Hematopoietic multipotent progenitor cell treated with erythropoietin and hydrocortisone succinate and interleukin-3 and kit ligand, for 6 days (in vitro differentiated cells): ENCODE measurements around the gene PSMA6.
A peak's percentile ranks its signal among the peaks of the same experiment; 100 is the strongest.
"Not testable (repeated sequence)": the region's sequence is repeated elsewhere in the genome, so short reads cannot be mapped to it uniquely, and the experiment has no call there.

Source experiments
- DNase-seq: peaks from one replicate; pipeline ENCODE4 v3.0.0-alpha.2; 2015

The PSMA6 gene

DNA sequence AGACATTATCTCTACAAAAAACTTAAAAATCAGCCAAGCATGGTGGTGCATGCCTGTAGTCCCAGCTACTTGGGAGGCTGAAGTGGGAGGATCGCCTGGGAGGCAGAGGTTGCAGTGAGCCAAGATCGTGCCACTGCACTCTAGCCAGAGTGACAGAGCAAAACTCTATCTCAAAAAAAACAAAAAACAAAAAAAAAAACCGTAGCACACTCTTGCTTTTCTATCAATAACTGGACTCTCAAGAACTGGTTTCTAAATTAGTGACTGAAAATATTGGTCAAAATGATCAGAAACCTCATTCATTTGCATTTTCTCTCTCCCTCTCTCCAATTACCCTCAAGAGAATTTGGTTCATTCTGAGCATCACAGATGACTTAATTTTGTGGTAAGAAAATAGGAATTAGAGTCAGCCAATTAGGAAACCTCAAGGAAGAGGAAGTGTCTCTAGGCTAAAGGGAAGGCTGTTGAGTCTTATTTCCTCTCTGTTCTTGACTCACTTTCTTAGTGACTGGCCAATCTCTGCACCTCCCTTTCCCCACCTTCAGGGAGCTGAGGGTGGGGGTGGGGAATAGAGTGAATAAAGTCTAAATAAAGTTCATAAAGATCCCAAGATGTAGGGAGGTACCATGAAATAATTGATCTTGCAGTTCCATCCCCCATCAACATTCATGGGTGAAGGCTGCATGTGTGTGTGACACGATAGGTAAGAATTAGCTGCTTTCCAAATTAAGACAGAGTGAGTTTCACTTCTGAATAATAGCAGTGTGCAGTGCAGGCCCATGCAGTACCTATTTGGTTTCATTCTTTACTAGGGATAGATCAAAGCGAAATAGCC lies 6.8 kb upstream of the PSMA6 start:
- DNase-seq: peak; percentile 70

DNA sequence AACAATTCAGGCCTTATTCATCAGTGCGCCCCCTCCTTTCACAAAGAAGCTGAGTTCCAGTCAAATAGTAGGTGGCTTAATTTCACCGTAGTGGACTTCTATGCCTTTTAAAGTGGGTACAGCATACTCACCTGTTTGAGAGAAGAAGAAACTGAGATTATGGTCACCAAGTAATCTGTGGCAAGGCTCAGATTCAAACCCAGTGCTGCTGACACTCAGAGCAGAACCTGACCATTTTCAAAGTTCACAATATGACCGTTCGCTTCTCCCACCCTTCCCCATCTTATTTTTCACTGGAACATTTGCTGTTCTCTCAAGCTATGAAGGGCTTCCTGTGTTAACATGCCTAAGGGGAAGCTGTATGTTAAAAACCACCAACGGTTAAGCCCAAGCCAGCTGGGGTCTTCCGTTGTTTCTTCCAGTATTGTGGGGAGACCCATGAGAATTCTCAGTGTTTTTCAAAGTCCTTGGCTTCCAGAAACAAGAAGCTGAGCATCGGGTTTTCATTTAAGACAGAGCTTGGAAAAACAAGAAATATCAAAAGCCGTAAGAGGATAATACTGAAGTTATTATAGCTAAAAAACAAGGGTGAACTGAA lies 6.1 kb upstream of the PSMA6 start:
- peak; percentile 43 for DNase-seq

DNA sequence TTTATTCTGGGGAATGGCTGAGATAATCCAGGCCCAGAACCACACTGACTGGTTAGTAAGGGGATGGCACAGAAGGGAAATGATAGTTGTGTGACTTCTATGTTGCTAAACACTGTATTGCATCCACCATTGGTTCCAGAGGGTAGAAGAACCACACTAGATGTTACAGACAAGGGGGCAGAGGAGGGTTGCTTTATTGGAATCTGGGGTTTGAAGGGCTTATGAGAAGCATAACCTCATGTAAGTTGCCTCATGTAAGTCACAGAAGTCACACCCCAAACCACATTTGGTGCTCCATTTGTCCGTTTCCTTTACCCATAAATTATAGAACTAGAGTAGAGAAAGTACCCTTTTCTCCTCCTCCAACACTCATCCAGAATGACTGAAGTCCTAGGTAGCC lies 5.5 kb upstream of the PSMA6 start:
- peak; percentile 61 for DNase-seq

DNA sequence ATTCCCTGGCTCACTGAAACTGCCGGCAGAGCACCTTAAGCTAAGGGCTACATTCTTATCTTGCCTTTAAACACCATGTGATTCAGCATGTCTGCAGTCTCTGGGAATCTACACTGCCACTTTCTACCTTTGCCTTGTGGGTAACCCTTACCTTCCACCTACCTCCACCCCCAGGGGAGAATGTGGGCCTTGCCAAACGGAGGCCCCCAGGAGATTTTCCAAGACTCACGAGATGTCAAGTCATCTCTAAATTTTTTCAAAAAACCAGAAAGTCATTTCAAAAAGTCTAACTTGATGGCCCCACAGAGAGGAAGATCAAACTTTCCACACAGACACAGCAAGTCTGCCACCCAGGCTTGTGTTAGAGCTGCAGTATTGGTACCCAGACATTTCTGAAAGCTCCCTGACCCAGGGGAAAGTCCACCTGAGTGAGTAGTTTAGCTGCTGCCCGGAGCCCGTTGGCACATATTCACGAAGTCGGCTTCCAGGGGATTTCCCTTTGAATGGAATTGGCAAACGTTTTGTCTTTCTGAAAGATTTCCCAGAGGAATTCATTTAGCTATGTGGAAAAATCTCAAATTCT lies 4.7 kb upstream of the PSMA6 start:
- DNase-seq: peak; percentile 50

DNA sequence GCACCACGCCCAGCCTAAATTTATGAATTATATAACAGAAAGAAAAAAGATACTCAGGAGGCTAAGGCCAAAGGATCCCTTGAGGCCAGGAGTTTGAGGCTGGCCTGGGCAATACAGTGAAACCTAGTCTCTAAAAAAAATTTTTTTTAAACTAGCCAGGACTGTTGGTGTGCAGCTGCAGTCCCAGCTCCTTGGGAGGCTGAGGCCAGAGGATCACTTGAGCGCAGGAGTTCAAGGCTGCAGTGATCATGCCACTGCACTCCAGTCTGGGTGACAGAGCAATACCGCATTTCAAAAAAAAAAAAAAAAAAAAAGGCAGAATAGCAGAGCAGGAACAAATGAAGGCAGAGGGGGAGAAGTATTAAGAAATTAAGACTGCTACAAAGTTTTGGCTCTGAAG lies 2.6 kb upstream of the PSMA6 start:
- no peak for DNase-seq

DNA sequence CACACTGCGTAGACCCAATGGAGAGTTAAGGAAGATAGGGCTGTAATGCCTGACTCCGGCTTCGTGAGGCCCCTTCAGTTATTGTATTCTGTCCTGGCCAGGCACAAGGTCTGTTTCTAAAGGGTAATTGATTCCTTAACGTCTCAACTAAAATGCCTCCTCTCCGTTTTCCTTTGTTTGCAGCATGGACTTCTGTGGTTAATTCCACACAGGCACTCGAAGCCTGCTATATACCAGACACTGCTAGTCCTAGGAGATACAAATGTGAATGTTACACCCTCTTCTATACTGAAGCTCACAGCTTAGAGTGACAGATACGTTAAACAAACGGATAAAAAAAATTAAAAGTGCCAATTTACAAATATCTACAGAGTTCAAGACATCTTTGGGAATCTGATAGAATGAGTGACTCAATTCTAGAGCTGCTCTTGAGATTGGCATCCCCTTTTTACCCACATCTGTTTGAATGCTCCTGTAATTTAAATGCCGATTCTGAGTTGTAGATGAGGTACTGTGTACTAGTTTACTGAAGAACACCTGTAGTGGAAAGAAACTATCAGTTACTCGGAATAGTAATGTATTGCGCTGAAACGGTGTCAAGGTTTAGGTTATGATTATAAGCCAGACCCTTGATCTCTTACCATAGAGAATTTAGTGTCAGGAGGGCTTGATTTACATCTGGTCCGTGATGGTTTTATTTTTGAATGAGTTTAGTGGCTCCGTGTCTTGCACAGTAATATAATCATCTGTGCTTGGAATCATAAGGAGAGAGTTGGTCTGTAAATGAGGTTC lies 784 bp downstream of the PSMA6 start:
- DNase-seq: peak; percentile 40

DNA sequence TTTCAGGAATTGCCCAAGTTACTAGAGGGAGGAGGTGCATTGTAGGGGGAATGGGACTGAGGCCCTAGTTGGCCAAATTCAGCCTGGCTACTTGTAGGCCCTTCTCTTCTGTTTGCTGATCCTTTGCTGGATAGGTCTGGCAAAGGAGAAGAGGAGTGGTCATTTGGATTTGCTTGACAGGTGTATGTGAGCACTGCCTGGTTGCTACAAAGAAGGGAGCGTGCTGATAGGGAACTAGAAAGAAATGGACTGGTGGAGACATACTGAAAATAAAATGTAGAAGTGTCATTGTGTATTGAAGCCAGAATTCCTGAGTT lies 3.6 kb downstream of the PSMA6 start:
- DNase-seq: no peak

DNA sequence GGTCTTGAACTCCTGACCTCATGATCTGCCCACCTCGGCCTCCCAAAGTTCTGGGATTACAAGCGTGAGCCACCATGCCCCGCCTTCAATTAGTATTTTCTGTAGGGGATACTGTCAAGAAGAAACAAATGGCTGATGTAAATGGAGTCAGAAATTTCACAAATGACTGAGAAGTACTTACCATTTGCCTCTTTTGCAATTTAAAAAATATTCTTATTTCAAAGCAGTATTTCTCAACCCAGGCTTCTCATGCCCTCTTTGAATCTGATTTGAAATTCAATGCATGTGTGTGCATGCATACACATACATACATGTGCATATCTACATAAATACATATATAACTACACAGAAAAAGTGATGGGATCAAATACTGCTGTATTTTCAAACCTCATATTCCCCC lies 4.4 kb downstream of the PSMA6 start:
- no peak for DNase-seq

DNA sequence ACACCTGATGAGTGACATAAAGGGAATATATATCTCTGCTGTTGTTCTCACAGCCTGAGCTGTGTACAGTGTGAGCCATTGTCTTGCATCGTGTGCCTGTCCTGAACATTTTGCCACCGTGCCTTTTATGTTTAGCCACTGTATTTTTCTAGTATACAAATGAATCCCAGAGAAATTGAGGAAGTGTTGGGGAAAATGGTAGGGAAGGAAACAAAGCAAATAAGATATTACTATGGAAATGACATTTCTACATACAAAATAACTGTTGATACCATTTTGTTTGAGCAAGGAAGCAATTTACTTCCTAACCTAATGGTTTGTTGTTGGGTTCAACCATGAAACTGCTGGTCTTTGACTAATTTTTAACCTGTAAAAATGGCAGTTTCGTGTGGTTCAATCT lies 5.5 kb downstream of the PSMA6 start:
- no peak for DNase-seq

DNA sequence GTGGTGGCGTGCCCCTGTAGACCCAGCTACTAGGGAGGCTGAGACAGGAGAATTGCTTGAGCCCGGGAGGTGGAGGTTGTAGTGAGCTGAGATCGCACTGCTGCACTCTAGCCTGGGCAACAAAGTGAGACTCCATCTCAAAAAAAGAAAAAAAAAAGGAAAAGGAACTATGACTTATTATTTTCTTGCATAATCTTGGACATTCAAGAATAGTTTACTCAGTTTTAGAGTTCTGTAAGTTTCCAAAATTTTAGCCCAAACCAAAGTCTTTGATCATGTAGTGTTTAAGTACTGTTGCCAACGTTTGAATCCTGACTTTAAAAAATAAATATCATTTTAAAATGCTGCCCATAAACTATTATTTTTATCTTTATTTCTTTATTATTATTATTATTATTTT lies 6.2 kb downstream of the PSMA6 start:
- no peak for DNase-seq

DNA sequence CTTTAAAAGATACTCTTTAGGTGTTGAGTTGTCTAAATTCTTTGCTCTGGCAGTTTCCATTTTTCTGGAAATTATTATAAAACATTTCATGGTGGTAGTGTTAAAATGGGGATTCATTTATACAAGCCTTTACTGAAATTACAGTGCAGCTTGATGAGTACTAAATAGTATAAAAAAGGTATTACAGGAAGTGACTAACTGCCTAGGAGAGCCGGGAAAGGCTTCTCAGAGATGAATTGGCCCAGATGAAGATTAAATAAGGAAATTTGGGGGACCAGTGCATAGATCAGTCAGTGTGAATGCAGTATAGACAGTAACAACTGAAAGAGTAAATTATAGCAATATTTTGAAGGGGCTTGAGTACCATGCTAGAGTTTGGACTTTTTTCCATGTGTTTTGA lies 7.5 kb downstream of the PSMA6 start:
- no peak for DNase-seq

DNA sequence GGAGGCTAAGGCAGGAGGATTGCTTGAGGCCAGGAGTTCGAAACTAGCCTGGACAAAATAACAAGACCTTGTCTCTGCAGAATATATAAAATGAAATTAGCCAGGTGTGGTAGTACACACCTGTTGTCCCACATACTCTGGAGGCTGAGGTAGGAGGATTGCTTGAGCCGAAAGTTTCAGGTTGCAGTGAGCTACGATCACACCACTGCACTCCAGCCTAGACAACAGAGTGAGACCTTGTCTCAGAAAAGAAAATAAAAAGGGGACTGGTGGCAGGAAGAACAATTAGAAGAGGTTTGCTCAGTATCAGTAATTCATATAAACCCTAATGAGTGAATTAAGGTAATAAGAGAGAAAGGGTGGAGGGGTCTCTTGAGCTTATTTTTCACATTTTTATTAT lies 8.0 kb downstream of the PSMA6 start:
- DNase-seq: no peak

DNA sequence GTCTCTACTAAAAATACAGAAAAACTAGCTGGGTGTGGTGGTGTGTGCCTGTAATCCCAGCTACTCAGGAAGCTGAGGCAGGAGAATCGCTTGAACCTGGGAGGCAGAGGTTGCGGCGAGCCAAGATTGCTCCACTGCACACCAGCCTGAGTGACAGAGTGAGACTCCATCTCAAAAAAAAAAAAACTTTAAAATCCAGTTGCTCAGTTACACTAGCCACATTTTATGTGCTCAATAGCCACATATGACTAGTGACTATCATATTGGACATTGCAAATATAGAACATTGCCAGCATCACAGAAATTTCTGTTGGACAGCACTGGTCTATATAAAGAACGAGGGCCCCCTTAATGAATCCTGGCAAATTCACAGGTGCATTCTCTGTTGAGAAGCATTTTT lies 9.2 kb downstream of the PSMA6 start:
- DNase-seq: not testable (repeated sequence)

DNA sequence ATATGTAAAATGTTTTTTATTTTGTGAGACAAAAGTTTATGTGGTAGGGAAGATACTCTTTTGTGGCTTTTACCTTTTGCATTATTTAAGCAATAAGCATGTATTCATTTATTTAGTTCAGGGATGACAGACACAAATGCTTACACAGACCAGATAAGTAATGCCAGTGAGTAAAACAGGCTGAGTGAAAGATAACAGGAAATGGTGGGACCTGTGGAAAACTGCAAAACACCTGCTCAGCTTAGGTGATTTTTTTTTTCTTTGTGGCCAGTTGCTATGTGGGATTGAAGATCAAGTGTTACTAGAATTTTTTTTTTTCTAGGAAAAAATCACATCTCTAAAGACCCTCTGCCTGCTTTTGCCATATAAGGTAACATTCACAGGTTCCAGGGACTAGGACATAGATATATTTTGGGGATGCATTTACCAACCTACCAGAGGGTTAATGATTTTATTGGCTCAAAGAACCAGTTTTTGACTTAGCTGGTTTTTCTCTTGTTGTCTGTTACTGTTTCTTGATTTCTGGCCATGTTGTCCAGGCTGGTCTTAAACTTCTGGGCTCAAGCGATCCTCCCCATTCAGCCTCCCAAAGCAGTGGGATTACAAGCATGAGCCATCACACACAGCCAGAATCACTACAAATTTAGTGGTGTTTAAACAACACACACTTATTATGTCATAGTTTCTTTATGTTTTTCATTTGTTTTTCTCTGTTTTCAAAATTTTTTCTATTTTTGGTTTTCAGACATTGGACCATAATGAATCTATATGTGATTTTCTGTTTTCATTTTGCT lies 9.8 kb downstream of the PSMA6 start:
- no peak for DNase-seq

DNA sequence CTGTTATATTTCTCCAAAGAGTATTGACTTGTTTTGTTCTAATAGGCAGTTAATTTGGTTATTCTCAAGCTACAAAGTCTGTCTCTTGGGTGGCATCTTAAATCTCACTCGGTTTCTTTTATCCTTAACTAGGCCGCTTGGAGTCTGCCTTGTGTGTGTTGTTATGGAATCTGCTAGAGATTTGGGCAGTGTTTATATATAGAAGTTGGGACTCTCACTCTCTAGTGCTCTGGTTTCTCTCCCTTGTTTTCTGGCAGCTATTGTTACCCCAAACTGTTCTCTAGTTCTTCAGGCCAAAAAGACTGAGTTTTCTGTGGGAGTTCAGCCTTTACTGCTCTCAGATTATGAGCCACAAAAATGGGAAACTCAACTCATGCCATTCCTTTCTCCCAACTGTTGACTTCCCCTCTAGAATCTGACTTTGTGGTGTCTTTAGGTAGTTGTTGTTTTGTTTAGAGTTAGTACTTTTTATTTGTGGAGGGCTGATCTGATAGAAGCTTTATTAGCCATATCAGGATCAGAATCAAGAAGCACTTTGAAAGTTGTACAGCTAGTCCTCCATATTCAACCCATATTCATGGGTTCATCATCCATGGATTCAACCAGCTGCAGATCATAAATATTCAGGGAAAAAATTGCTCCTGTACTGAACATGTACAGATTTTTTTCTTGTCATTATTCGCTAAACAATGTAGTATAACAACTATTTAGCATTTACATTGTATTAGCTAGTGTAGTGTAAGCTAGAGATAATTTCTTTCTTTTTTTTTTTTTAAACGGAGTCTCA lies 11.2 kb downstream of the PSMA6 start:
- DNase-seq: no peak

DNA sequence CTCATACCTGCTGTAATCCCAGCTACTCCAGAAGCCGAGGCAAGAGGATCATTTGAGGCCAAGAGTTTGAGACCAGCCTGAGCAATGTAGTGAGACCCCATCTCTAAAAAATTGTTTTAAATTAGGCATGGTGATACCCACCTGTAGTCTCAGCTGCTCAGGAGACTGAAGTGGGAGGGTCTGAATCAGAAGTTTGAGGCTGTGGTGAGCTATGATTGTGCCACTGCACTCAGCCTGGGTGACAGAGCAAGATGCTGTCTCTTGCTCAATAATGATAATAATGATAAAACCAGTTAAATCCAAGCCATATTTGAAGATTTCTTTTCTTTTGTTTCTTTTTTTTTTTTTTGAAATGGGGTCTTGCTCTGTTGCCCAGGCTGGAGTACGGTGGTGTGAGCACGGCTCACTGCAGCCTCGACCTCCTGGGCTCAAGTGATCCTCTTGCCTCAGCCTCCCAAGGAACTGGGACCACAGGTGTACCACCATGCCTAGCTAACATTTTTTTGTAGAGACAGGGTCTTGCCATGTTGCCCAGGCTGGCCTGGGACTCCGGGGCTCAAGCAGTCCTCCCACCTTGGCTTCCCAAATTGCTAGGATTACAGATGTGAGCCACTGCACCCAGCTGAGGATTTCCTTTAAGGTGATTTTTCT lies 12.8 kb downstream of the PSMA6 start:
- DNase-seq: no peak

DNA sequence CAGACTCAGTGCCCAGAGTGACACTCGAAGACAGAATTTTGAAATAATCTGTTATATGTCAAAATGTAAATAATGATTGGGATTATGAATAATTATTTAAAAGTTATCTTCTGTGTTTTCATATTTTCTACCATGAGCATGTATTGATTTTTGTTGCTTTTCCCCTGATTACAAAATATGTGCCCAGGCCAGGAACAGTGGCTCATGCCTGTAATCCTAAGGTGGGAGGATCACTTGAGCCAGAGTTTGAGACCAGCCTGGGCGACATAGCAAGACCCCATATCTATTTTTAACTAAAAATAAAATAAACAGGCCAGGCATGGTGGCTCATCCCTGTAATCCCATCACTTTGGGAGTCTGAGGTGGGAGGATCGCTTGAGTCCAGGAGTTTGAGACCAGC lies 13.5 kb downstream of the PSMA6 start:
- DNase-seq: no peak

DNA sequence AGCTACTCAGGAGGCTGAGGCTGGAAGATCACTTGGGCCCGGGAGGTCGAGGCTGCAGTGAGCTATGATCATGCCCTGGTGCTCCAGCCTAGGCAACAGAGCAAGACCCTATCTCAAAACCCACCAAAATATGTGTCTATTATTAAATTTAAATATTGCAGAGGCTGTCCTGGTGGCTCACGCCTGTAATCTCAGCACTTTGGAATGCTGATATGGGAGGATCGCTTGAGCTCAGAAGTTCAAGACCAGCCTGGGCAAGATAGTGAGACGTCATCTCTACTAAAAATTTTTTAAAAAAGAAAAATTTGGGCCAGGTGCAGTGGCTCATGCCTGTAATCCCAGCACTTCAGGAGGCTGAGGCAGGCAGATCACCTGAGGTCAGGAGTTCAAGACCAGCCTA lies 13.9 kb downstream of the PSMA6 start:
- no peak for DNase-seq

DNA sequence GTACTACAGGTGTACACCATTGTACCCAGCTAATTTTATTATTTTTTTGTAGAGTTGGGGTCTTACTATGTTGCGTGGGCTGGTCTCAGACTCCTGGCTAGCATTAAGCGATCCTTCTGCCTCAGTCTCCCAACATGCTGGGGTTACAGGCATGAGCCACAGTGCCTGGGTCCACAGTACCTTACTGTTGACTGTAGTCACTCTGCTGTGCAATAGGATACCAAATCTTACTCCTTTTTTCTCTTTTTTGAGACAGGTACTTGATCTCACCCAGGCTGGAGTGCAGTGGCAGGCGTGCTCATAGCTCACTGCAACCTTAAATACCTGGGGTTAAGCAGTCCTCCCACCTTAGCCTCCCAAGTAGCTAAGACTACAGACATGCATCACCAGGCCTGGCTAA lies 25.6 kb downstream of the PSMA6 start:
- no peak for DNase-seq

DNA sequence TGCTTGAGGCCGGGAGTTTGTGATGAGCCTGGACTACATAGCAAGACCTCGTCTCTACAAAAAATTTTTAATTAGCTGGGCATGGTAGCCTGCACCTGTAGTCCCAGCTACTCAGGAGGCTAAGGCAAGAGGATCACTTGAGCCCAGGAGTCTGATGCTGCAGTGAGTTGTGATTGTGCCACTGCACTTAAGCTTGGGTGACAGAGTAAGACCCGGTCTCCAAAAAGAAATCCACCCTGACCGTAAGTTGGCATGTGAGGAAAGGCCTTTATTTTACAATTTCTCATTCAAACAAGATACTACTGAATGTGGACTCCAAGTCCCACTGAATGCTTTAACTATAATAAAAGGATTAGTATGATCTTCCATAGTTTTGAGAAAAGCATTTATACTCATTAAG lies 27.3 kb downstream of the PSMA6 start:
- no peak for DNase-seq

DNA sequence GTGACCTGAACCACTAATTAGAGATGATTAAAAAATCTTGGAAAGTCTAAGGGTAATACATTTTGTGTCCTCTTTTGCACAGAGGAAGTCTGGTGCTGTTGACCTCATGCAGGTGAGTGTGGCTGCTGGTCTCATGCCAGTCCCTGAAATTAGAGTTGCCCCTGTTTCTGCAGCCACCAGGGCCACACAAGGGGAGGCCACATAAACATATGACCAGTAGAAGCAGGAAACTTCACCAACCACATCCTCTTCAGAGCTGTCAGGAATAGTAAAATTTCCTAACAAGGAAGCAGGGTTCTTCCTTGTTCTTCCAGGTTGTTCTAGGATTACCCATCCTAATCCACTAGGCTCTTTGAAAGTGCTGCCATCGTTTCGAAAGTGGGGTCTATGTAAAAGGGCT lies 28.3 kb downstream of the PSMA6 start:
- no peak for DNase-seq

DNA sequence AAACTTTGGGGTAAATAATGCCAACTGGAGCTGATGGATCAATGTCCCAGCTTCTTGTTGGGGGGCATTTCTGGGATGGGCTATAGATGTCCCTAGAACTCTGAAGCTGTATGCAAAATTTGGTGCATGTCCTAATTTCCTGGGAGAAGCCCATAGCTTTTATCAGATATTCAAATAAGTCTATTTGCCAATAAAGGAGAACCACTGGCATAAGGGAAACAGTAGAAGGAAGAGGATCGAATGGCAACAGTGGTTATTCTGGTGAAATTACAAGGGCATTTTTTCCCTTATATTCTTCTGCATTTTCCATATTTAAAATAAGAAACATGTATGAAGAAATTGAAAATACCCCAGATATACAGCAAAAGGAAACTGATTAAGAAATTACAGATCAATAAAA lies 34.2 kb downstream of the PSMA6 start:
- no peak for DNase-seq
